ENCODE data around the gene TMEM165. TPM values are rescaled to one million over a fixed set of nuclear protein-coding genes. Genes with fewer than 3 reads are reported as not detected.

Gene TMEM165
- total RNA-seq, 3 donors from 2014 or later, result 165 to 386 (median 204) TPM

- Histone ChIP-seq H3K36me3 (no peaks in the 10 kb centered on the region), H3K4me3 (no peak overlapping the region), H3K4me1 (no peaks in the 10 kb centered on the region), H3K9me3 (no peaks in the 10 kb centered on the region), H3K27ac (no peak overlapping the region), H3K27me3 (no peaks in the 10 kb centered on the region)
- intact Hi-C loops (cut with DNase I; ENCODE audit: low total_unique reads), result no loop called here
- TF ChIP-seq POLR2AphosphoS5 (IDR thresholded peaks at IDR 0.05) (no peak), POLR2A (IDR thresholded peaks at IDR 0.05) (no peak), CTCF (IDR thresholded peaks at IDR 0.05) (no peak)
- DNase-seq (ENCODE audit: low spot score in 2 of 2), result no peak
Measured at GRCh38 chr4:55369968-55370367, 25.8 kb upstream of the TMEM165 start.

DNA sequence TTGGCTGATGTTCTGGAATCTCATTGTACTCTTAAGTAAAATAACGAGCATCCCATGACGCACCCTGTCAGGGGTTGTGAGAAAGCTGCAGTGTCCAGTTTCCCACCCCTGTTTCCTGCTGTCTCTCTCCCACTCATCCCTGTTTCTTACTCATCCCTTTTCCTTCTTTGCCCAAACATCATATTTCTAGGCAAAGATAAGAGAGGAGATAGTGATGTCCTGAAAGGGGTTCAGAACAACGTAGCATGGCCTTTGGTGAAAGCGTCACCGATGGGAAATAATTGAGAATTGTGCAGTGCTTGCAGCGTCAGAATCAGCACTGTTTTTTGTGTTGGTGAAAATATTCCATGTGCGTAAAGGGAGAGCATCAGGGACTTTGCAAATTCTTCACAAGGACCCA, 23.5 kb upstream of the TMEM165 start:
- H3K27ac ChIP-seq, result no peak overlapping the region
- no peak for DNase-seq (ENCODE audit: low spot score in 2 of 2)
- H3K4me3 ChIP-seq, result no peak overlapping the region
- H3K9me3 ChIP-seq, result no peaks in the 10 kb centered on the region
- H3K36me3 ChIP-seq, result no peaks in the 10 kb centered on the region
- H3K4me1 ChIP-seq, result no peaks in the 10 kb centered on the region
- no peaks in the 10 kb centered on the region for H3K27me3 ChIP-seq
- TF ChIP-seq POLR2A (IDR thresholded peaks at IDR 0.05) (no peak), CTCF (IDR thresholded peaks at IDR 0.05) (no peak), POLR2AphosphoS5 (IDR thresholded peaks at IDR 0.05) (no peak)
- intact Hi-C loops (cut with DNase I; ENCODE audit: low total_unique reads), result no loop called here

DNA sequence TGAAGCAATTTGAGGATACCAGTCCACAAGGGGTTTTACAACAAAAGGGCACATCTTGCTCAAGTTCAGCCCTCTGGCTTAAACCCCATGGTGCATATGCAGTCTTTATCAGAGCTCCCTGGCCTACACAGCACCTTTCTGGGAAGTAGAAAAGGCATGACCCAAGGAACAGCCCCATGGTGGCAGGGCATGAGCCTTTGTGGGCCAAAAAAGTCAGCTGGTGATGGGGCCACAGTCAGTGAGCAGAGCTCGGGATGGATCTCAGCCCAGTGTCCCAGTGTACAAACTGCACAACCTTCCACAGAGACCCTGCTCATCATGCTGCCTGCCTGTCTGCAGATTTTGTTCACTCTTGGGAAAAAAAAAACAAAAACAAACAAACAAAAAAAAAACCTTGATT, 22.3 kb upstream of the TMEM165 start:
- no peaks in the 10 kb centered on the region for H3K27me3 ChIP-seq
- H3K4me3 ChIP-seq, result no peak overlapping the region
- H3K27ac ChIP-seq, result no peak overlapping the region
- TF ChIP-seq POLR2AphosphoS5 (IDR thresholded peaks at IDR 0.05) (no peak), CTCF (IDR thresholded peaks at IDR 0.05) (no peak), POLR2A (IDR thresholded peaks at IDR 0.05) (no peak)
- intact Hi-C loops (cut with DNase I; ENCODE audit: low total_unique reads), result no loop called here
- H3K36me3 ChIP-seq, result no peaks in the 10 kb centered on the region
- no peaks in the 10 kb centered on the region for H3K9me3 ChIP-seq
- DNase-seq (ENCODE audit: low spot score in 2 of 2), result no peak
- no peaks in the 10 kb centered on the region for H3K4me1 ChIP-seq

- Histone ChIP-seq H3K36me3 (no peaks in the 10 kb centered on the region), H3K27me3 (no peaks in the 10 kb centered on the region), H3K4me1 (no peaks in the 10 kb centered on the region), H3K27ac (no peak overlapping the region), H3K4me3 (no peak overlapping the region), H3K9me3 (no peaks in the 10 kb centered on the region)
- DNase-seq (ENCODE audit: low spot score in 2 of 2), result no peak
- no peak for TF ChIP-seq CTCF (IDR thresholded peaks at IDR 0.05)
- no peak for TF ChIP-seq POLR2A (IDR thresholded peaks at IDR 0.05)
- no peak for TF ChIP-seq POLR2AphosphoS5 (IDR thresholded peaks at IDR 0.05)
- intact Hi-C loops (cut with DNase I; ENCODE audit: low total_unique reads), result no loop called here
Measured at GRCh38 chr4:55376698-55377097, 19.1 kb upstream of the TMEM165 start.

- no peaks in the 10 kb centered on the region for H3K36me3 ChIP-seq
- no peak overlapping the region for H3K4me3 ChIP-seq
- intact Hi-C loops (cut with DNase I; ENCODE audit: low total_unique reads), result no loop called here
- H3K9me3 ChIP-seq, result no peaks in the 10 kb centered on the region
- TF ChIP-seq CTCF (IDR thresholded peaks at IDR 0.05), result no peak
- TF ChIP-seq POLR2AphosphoS5 (IDR thresholded peaks at IDR 0.05), result no peak
- no peak for TF ChIP-seq POLR2A (IDR thresholded peaks at IDR 0.05)
- no peaks in the 10 kb centered on the region for H3K27me3 ChIP-seq
- H3K4me1 ChIP-seq, result no peaks in the 10 kb centered on the region
- peak; percentile 62 to 66 for DNase-seq (ENCODE audit: low spot score in 2 of 2)
- H3K27ac ChIP-seq, result peak overlapping the region in 1 of 2 donors; percentile 70
Measured at GRCh38 chr4:55378617-55379467, 16.9 kb upstream of the TMEM165 start.
